Purkinje cell (primary cell): ENCODE measurements around the gene VAC14. TPM values are rescaled to one million over a fixed set of nuclear protein-coding genes. Genes with fewer than 3 reads are reported as not detected.

ENCODE experiments used
- polyA plus RNA-seq: library from polyadenylated mRNA; unstranded; fragments of >200 nt; fragmentation: Nextera tagmentation; gene quantifications from 2 replicates; pipeline ENCODE4 v1.2.1, GENCODE V29; 2014

Gene VAC14
- 15.5 and 20.7 TPM in 2 replicates for polyA plus RNA-seq

DNA sequence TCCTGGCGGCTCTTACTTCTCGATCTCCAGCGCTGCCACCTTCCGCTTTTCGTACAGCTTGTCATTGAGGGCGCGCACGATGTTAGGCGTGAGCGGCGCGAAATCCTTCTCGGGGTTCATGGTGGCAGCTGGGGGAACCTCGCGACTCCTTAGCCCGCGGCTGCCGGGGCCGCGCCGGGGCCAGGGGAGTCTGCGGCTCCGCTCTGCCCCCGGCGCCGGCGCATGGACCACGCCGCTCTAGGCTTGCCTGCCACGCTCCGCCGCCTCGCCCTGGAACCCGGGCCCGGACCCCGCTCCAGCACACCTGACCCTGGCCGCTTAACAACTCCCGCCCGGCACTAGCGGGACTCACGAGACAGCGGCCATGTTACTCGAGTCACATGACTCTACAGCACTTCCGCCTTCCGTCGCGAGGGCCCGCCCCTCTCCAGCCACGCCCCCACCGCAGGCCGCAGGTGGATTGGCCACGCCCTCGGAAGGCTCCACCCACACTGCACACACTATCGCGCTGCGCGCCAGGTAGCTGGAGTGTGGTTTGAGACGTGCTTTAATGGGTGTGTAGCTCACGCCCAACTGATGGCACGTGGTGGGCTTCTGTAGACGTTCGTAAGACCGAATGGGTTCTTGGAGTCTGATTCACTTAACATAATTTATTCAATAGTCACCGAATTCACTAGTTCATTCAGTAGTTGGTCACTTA is at the start of gene VAC14:
TSS of gene VAC14 (minus strand) at position 378 of the 700 bp plus-strand sequence. CDS start at position 120, 258 bp downstream.

DNA sequence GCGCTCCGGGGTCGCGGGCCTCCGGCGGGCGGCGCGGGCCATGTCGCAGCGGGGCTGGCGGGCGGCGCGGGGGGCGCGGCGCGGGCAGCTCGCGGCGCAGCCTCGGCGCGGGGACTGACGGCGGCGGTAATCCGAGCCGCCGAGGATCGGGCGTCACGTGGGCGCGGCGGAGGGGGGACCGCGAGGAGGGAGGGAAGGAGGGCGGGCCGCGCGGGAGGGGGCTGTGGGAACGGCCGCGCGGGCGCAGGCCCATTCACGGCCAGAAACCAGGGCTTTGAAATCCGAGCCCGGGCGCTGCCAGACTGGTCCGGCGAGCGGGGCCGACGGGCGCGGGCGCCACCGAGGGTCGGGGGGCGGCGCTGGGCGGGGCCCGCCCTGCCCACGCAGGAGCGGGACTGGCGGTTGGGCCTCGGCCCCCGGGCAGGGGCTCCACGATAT is 115.0 kb downstream of the VAC14 start, which contains the start of gene MTSS2:
TSS of gene MTSS2 (minus strand) at position 116 of the 438 bp plus-strand sequence. CDS start 262 bp downstream, outside the sequence.

DNA sequence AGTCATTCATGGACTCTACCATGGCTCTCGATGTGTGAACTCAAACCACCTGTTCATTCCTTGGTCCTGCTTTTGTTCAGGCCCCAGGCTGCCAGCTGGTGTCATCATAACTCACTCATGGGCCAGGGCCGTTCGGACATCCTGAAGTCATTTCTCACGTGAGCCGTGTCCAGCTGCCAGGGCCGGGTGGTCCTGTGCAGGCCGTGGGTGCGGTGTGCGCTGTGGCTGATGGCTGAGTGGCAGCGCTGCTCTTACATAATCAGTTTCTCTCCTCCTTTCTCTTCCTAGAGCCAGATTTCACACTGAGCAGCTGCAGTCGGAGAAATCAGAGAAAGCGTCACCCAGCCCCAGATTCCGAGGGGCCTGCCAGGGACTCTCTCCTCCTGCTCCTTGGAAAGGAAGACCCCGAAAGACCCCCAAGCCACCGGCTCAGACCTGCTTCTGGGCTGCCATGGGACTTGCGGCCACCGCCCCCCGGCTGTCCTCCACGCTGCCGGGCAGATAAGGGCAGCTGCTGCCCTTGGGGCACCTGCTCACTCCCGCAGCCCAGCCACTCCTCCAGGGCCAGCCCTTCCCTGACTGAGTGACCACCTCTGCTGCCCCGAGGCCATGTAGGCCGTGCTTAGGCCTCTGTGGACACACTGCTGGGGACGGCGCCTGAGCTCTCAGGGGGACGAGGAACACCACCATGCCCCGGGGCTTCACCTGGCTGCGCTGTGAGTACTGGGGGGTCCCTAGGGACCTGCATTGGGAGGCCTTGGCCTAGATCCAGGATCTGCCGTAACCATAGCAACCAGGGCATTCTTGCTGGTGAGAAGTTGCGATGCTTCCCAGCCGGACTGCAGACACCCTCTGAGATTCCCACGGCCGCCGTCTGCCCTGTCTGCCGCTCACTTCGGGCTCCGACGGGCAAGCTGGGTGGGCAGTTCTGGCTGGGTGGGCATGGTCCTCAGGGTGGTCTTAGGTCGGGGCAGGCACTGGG is 154.4 kb downstream of the VAC14 start, which contains the start of gene IL34:
TSS of gene IL34 (plus strand) at position 300 of the 982 bp plus-strand sequence. CDS start at position 689, 389 bp downstream.

Other genes with a start within 250 kb of the VAC14 start
- gene IL34, start 154.6 kb downstream of the VAC14 start, polyA plus RNA-seq, result 1.7 TPM in 1 of 2 replicates, not detected in the other
- 6.5 and 9.3 TPM in 2 replicates for gene MTSS2, start 115.1 kb downstream of the VAC14 start, polyA plus RNA-seq